Measurements from ENCODE around the gene KCTD17.

KCTD17 gene

DNA sequence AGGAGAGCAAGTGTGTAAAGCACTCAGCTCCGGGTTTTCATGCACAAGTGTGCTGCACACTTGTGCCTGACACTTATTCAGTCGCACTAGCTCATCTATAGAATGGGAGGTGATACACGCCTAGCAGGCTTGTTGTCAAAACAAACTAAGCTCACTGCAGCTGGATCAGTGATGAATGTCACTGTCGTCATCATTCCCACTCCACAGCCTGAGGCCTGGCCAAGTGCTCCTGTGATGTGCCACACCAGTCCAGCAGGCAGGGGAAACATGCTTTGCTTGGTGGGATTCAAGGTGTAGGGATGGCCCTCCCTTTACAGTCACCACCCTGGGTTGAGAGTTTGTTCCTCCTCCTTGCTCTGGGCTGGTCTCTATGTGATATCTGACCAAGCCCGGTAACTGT, 25.2 kb upstream of the KCTD17 start:
- no peaks in the 10 kb centered on the region for H3K9me3 ChIP-seq (ENCODE audit: control insufficient read depth in 1 of 2, low read length in 2 of 2)
- H3K27me3 ChIP-seq (ENCODE audit: control insufficient read depth in 1 of 2, insufficient read depth in 2 of 2, low read length in 2 of 2) = no peaks in the 10 kb centered on the region
- H3K9ac ChIP-seq (ENCODE audit: low read depth in 1 of 2, low read length in 2 of 2) = peak overlapping the region; percentile 64 to 80
- peak overlapping the region; percentile 5 for H3K27ac ChIP-seq (ENCODE audit: low read depth, low read length)
- H3K4me1 ChIP-seq (ENCODE audit: control insufficient read depth in 1 of 2, insufficient read depth in 2 of 2, low read length in 2 of 2) = peaks cover 41 to 59% of the 10 kb centered on the region in 2 donors
- peak overlapping the region; percentile 44 to 72 for H3K4me3 ChIP-seq (ENCODE audit: low read depth in 1 of 2, low read length in 2 of 2)
- H3K36me3 ChIP-seq (ENCODE audit: control insufficient read depth in 1 of 2, insufficient read depth in 2 of 2, low read length in 2 of 2) = peaks cover 28 to 58% of the 10 kb centered on the region in 2 donors

DNA sequence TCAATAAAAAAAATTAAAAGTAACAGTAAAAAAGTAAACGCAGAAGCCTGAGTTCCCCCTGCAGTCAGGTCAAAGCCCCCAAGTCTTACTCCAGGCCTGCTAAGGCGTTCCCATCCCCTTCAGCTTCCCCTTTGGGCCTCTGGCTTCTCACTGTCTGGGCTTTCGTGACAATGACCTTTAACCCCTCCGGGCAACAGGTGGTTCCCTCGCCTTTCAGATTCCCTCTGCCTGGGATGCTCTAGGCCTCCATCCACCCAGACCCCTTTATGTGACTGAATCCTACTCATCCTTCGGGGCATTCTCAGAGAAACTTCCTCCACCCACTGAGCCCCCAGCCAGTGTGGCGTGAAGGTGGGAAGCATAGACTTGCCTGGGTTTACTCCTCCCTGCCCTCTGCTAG, 24.0 kb upstream of the KCTD17 start:
- Histone ChIP-seq H3K9ac (ENCODE audit: low read depth in 1 of 2, low read length in 2 of 2) (no peak overlapping the region), H3K27ac (ENCODE audit: low read depth, low read length) (no peak overlapping the region), H3K27me3 (ENCODE audit: control insufficient read depth in 1 of 2, insufficient read depth in 2 of 2, low read length in 2 of 2) (no peaks in the 10 kb centered on the region), H3K36me3 (ENCODE audit: control insufficient read depth in 1 of 2, insufficient read depth in 2 of 2, low read length in 2 of 2) (peaks cover 28 to 58% of the 10 kb centered on the region in 2 donors), H3K4me3 (ENCODE audit: low read depth in 1 of 2, low read length in 2 of 2) (no peak overlapping the region), H3K4me1 (ENCODE audit: control insufficient read depth in 1 of 2, insufficient read depth in 2 of 2, low read length in 2 of 2) (peaks cover 38 to 58% of the 10 kb centered on the region in 2 donors), H3K9me3 (ENCODE audit: control insufficient read depth in 1 of 2, low read length in 2 of 2) (no peaks in the 10 kb centered on the region)

DNA sequence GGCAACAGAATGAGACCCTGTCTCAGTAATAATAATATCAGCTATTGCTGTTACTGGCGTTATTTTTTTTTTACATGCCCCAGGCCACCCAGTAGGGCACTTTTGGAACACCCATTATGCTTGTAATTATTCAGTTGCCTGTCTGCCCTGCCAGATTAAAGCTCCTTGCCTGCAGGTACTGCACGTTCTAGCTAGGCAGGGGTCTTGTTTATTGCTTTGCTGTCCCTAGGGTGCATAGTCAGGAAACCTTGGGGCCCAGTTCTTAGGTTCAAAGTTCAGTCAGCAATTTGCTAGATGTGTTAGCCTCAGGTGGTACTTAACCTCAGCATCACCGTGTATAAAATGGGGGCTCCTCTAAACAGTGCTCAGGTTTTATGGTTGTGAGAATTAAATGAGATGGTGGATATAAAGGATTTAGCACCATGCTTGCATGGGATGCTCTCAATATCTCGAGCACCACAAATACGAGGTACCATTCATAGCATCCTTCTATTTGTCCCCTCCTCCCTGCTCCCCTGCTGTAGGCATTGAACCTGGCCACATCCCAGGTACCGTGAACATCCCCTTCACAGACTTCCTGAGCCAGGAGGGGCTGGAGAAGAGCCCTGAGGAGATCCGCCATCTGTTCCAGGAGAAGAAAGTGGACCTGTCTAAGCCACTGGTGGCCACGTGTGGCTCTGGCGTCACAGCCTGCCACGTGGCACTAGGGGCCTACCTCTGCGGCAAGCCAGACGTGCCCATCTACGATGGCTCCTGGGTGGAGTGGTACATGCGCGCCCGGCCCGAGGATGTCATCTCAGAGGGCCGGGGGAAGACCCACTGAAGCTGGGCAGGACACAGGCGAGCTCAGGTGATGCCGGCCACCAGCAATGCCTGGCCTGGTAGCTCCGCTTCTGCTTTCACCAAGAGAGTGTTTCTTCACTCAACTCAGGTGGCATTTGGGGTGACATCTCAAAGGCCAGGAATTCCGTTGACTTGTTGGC, 22.6 kb upstream of the KCTD17 start:
- peaks cover 28 to 58% of the 10 kb centered on the region in 2 donors for H3K36me3 ChIP-seq (ENCODE audit: control insufficient read depth in 1 of 2, insufficient read depth in 2 of 2, low read length in 2 of 2)
- no peaks in the 10 kb centered on the region for H3K27me3 ChIP-seq (ENCODE audit: control insufficient read depth in 1 of 2, insufficient read depth in 2 of 2, low read length in 2 of 2)
- H3K4me3 ChIP-seq (ENCODE audit: low read depth in 1 of 2, low read length in 2 of 2) = no peak overlapping the region
- no peak overlapping the region for H3K27ac ChIP-seq (ENCODE audit: low read depth, low read length)
- no peaks in the 10 kb centered on the region for H3K9me3 ChIP-seq (ENCODE audit: control insufficient read depth in 1 of 2, low read length in 2 of 2)
- H3K9ac ChIP-seq (ENCODE audit: low read depth in 1 of 2, low read length in 2 of 2) = no peak overlapping the region
- peaks cover 36 to 64% of the 10 kb centered on the region in 2 donors for H3K4me1 ChIP-seq (ENCODE audit: control insufficient read depth in 1 of 2, insufficient read depth in 2 of 2, low read length in 2 of 2)

DNA sequence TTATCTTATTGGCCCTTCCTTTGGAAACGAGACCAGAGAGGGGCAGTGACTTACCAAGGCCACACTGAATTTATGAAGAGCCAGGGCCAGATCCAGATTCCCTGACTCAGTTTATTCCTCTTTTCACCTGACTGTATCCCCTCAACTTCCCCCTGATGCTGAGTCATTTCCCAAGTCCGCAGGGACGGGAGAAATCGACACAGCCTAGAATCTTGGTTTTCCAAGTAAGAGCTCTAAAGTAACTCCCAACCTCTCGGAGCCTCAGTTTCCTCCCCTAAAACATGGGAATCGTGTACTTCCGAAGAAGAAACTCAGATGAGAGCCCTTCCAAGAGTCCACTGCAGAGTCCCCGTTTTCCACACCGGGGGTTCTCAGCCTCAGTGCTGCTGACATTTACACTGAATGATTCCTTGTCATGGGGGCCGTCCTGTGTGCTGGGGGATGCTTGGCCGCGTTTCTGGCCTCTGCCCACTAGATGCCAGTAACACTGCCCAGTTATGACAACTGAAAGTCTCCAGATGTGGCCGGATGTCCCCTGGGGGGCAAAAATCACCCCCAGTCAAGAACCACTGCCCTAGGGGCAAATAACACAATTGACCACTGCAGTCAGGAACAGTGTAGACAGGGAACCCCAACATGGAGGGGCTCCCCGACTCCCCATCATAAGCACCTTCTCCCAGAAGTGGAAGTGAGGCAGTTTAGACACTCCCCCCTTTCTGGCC, 20.8 kb upstream of the KCTD17 start:
- peaks cover 28 to 49% of the 10 kb centered on the region in 2 donors for H3K36me3 ChIP-seq (ENCODE audit: control insufficient read depth in 1 of 2, insufficient read depth in 2 of 2, low read length in 2 of 2)
- H3K4me1 ChIP-seq (ENCODE audit: control insufficient read depth in 1 of 2, insufficient read depth in 2 of 2, low read length in 2 of 2) = peaks cover 45 to 74% of the 10 kb centered on the region in 2 donors
- H3K9me3 ChIP-seq (ENCODE audit: control insufficient read depth in 1 of 2, low read length in 2 of 2) = no peaks in the 10 kb centered on the region
- peak overlapping the region in 1 of 2 donors; percentile 6 for H3K9ac ChIP-seq (ENCODE audit: low read depth in 1 of 2, low read length in 2 of 2)
- H3K27me3 ChIP-seq (ENCODE audit: control insufficient read depth in 1 of 2, insufficient read depth in 2 of 2, low read length in 2 of 2) = no peaks in the 10 kb centered on the region
- H3K4me3 ChIP-seq (ENCODE audit: low read depth in 1 of 2, low read length in 2 of 2) = no peak overlapping the region
- no peak overlapping the region for H3K27ac ChIP-seq (ENCODE audit: low read depth, low read length)

DNA sequence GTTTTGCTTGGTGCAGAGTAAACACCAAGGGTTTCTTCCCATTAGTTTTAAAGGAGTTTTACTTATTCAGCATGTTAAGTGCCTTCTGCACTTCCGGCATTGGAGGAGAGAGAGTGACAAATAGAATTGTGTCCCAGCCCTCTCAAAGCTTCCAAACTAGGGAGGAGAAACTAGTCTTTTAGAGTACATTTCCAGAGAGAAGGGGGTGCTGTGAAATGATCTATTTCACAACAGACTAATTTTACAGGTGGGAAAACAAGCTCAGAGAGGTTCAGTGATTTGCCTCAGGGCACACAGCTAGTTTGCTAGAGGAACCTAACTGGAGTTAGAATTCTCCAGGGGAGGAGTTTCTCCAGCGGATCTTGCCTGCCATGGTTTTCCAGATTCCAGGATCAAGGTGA, 19.4 kb upstream of the KCTD17 start:
- Histone ChIP-seq H3K4me1 (ENCODE audit: control insufficient read depth in 1 of 2, insufficient read depth in 2 of 2, low read length in 2 of 2) (peaks cover 39 to 66% of the 10 kb centered on the region in 2 donors), H3K9ac (ENCODE audit: low read depth in 1 of 2, low read length in 2 of 2) (peak overlapping the region; percentile 12 to 36), H3K27ac (ENCODE audit: low read depth, low read length) (peak overlapping the region; percentile 35), H3K4me3 (ENCODE audit: low read depth in 1 of 2, low read length in 2 of 2) (peak overlapping the region in 1 of 2 donors; percentile 24), H3K9me3 (ENCODE audit: control insufficient read depth in 1 of 2, low read length in 2 of 2) (no peaks in the 10 kb centered on the region), H3K27me3 (ENCODE audit: control insufficient read depth in 1 of 2, insufficient read depth in 2 of 2, low read length in 2 of 2) (no peaks in the 10 kb centered on the region), H3K36me3 (ENCODE audit: control insufficient read depth in 1 of 2, insufficient read depth in 2 of 2, low read length in 2 of 2) (peaks cover 20 to 36% of the 10 kb centered on the region in 2 donors)

DNA sequence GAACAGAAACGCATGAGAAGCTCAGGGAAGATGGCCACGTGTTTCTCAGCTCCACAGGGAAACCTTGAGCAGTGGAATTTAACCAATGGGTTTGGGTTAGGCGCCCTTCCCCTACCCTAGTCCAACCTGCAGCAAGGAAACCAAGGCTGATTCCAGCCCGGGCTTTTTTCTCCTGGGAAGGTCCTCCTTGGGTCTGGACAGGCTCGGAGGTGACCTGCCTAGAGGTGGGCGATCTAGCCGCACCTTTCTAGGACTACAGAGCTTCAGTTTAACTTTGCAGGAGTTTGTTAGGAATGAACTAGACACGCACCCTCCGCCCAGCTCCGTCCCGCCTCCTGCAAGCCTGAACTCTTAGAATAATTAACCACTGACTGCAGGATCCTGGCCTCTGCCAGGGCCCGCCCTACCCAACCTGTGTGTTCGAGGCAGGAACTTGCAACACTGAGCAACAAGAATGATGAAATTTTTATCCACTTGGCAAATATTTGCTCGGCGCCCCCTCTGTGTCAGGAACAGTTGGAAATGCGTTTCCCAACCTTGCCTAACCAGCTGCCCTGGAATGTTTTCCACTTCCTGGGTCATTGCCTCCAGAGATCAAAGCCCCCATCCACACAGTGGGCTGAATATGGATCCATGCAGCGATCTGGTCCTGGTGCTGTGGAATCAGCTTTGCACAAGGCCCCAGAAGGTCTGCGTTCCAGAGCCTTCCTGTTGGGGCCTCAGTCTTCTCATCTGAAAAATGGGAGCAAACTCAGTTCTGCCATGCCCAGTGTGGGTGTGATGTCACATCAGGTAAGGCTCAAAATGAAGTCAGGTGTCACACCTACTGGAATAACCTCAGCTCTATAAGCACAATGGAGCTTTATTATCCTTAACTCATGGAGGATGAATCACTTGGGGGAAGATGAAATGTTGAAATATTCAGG, 18.7 kb upstream of the KCTD17 start:
- no peaks in the 10 kb centered on the region for H3K27me3 ChIP-seq (ENCODE audit: control insufficient read depth in 1 of 2, insufficient read depth in 2 of 2, low read length in 2 of 2)

DNA sequence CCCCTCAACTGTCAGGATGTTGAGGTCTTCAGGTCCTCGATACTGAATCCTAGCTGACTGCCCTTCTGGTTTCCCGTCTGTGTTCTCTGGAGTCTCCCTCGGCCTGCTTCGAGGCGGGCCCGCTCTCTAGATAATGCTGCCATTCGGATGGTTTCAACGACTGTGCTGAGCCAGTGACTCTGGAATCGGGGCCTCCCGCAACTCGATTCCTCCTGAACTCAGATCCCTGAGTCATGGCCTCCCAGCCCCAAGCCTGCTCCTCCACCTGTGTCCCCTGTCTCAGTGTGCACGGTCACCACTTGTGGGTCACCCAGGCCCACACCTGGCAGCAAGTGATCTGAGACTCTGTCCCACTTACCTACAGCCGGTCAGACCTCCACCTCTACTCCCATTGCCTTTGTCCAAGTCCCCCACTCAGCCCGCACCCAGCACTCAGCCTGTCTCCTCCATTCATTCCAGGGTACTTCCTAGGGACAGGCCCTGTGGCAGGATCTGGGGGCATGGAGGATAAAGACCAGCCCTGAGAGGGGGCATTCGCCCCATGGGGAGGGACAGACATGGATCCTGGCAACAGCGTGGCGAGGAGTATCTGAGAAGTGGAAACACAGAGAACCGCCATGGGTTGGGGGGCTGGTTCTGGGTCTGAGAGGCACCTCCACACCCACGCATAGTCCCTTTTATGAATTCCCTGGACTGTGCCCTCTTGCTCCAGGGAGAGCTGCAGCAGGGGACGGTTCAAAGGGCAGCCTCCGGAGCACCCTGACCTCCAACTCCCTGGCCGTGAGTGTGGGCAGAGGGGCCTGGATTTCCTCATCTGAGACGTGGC, 17.7 kb upstream of the KCTD17 start:
- peaks cover 9 to 22% of the 10 kb centered on the region in 2 donors for H3K36me3 ChIP-seq (ENCODE audit: control insufficient read depth in 1 of 2, insufficient read depth in 2 of 2, low read length in 2 of 2)
- H3K27ac ChIP-seq (ENCODE audit: low read depth, low read length) = peak overlapping the region; percentile 28
- no peaks in the 10 kb centered on the region for H3K27me3 ChIP-seq (ENCODE audit: control insufficient read depth in 1 of 2, insufficient read depth in 2 of 2, low read length in 2 of 2)
- peak overlapping the region; percentile 30 to 48 for H3K4me3 ChIP-seq (ENCODE audit: low read depth in 1 of 2, low read length in 2 of 2)
- H3K4me1 ChIP-seq (ENCODE audit: control insufficient read depth in 1 of 2, insufficient read depth in 2 of 2, low read length in 2 of 2) = peaks cover 33 to 59% of the 10 kb centered on the region in 2 donors
- H3K9me3 ChIP-seq (ENCODE audit: control insufficient read depth in 1 of 2, low read length in 2 of 2) = no peaks in the 10 kb centered on the region
- H3K9ac ChIP-seq (ENCODE audit: low read depth in 1 of 2, low read length in 2 of 2) = peak overlapping the region; percentile 25 to 69

More for the DNA sequence above, 18.7 kb upstream of the KCTD17 start:
- Histone ChIP-seq H3K9ac (ENCODE audit: low read depth in 1 of 2, low read length in 2 of 2) (peak overlapping the region; percentile 36 to 69), H3K4me1 (ENCODE audit: control insufficient read depth in 1 of 2, insufficient read depth in 2 of 2, low read length in 2 of 2) (peaks cover 35 to 59% of the 10 kb centered on the region in 2 donors), H3K27ac (ENCODE audit: low read depth, low read length) (peak overlapping the region; percentile 35), H3K4me3 (ENCODE audit: low read depth in 1 of 2, low read length in 2 of 2) (peak overlapping the region; percentile 30 to 48), H3K36me3 (ENCODE audit: control insufficient read depth in 1 of 2, insufficient read depth in 2 of 2, low read length in 2 of 2) (peaks cover 13 to 30% of the 10 kb centered on the region in 2 donors), H3K9me3 (ENCODE audit: control insufficient read depth in 1 of 2, low read length in 2 of 2) (no peaks in the 10 kb centered on the region)

DNA sequence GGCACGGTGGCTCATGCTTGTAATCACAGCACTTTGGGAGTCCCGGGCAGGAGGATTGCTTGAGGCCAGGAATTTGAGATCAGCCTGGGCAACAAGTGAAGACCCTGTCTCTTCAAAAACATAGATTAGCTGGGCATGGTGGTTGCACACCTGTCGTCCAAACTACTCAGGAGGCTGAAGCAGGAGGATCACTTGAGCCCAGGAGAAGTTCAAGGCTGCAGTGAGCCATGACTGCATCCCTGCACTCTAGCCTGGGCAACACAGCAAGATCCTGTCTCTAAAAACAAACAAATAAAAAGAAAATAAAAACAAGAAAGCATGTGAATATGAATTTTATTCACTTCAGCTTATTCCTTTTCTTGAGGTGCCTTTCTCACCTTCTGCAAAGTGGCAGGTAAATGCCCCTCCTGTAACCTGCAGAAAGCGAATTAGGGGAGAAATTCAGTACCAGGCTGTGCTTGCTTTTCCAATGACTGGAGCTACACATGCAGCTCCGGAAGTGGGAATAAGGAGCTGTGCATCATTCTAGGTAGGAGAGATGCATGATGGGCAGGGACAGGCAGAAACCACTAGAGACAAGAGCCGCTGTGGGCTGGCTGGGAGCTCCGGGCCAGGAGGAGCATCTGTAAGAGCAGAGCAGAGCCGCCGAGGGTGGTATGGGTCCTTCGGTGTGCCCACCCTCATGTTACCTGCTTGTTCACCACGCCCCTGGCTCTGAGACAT, 14.7 kb upstream of the KCTD17 start:
- Histone ChIP-seq H3K4me1 (ENCODE audit: control insufficient read depth in 1 of 2, insufficient read depth in 2 of 2, low read length in 2 of 2) (peaks cover 35 to 42% of the 10 kb centered on the region in 2 donors), H3K9me3 (ENCODE audit: control insufficient read depth in 1 of 2, low read length in 2 of 2) (no peaks in the 10 kb centered on the region), H3K27me3 (ENCODE audit: control insufficient read depth in 1 of 2, insufficient read depth in 2 of 2, low read length in 2 of 2) (no peaks in the 10 kb centered on the region), H3K36me3 (ENCODE audit: control insufficient read depth in 1 of 2, insufficient read depth in 2 of 2, low read length in 2 of 2) (no peaks in the 10 kb centered on the region), H3K27ac (ENCODE audit: low read depth, low read length) (no peak overlapping the region), H3K4me3 (ENCODE audit: low read depth in 1 of 2, low read length in 2 of 2) (no peak overlapping the region), H3K9ac (ENCODE audit: low read depth in 1 of 2, low read length in 2 of 2) (no peak overlapping the region)
